Progenitor cell of endocrine pancreas (in vitro differentiated cells): ENCODE results near the gene SF3B5. TPM values are rescaled to one million over a fixed set of nuclear protein-coding genes. Genes with fewer than 3 reads are reported as not detected.
A peak's percentile ranks its signal among the peaks of the same experiment; 100 is the strongest.

Experiments
- DNase-seq: peaks from one replicate; pipeline ENCODE4 v3.0.0; 2021; ENCODE audit warnings: low spot score; ENCODE audit not compliant: unreplicated experiment
- H3K27ac Mint-ChIP-seq: 2 replicates; pipeline ENCODE4 v1.8.0; 2021; ENCODE audit warnings: mild to moderate bottlenecking, moderate library complexity, mixed read lengths
- H3K27me3 Mint-ChIP-seq: 2 replicates; pipeline ENCODE4 v1.8.0; 2021; ENCODE audit warnings: mixed read lengths
- H3K36me3 Mint-ChIP-seq: 2 replicates; pipeline ENCODE4 v1.8.0; 2022; ENCODE audit warnings: mixed read lengths; ENCODE audit not compliant: insufficient read depth
- H3K4me1 Mint-ChIP-seq: 2 replicates; pipeline ENCODE4 v1.8.0; 2021; ENCODE audit warnings: low read depth, mixed read lengths
- H3K4me3 Mint-ChIP-seq: 2 replicates; pipeline ENCODE4 v1.8.0; 2021; ENCODE audit warnings: low read depth, mild to moderate bottlenecking, moderate library complexity, mixed read lengths
- H3K9me3 Mint-ChIP-seq: 2 replicates; pipeline ENCODE4 v1.8.0; 2021; ENCODE audit warnings: low read depth, mixed read lengths
- total RNA-seq: library from RNA; stranded (reverse); gene quantifications from 2 replicates; pipeline ENCODE4 v1.2.1, GENCODE V29; 2021
- TF ChIP-seq, protein P1 (sequence below): fragments of 200-600 bp; sonication (generic); IDR thresholded peaks from one replicate; pipeline ENCODE4 v1.5.0; 2021; ENCODE audit warnings: antibody characterized with exemption, mild to moderate bottlenecking; ENCODE audit not compliant: unreplicated experiment

Gene SF3B5
- total RNA-seq, 1 donor from 2014 or later: 116 TPM

GRCh38 chr6:144098993-144099392 lies 3.6 kb upstream of the SF3B5 start:
- H3K4me1 Mint-ChIP-seq: peaks cover 10% of the 10 kb centered on the region
- H3K27ac Mint-ChIP-seq: no peak overlapping the region
- no peak for DNase-seq
- no peaks in the 10 kb centered on the region for H3K36me3 Mint-ChIP-seq
- no peak overlapping the region for H3K4me3 Mint-ChIP-seq
- H3K9me3 Mint-ChIP-seq: no peaks in the 10 kb centered on the region
- TF ChIP-seq, protein P1, sequence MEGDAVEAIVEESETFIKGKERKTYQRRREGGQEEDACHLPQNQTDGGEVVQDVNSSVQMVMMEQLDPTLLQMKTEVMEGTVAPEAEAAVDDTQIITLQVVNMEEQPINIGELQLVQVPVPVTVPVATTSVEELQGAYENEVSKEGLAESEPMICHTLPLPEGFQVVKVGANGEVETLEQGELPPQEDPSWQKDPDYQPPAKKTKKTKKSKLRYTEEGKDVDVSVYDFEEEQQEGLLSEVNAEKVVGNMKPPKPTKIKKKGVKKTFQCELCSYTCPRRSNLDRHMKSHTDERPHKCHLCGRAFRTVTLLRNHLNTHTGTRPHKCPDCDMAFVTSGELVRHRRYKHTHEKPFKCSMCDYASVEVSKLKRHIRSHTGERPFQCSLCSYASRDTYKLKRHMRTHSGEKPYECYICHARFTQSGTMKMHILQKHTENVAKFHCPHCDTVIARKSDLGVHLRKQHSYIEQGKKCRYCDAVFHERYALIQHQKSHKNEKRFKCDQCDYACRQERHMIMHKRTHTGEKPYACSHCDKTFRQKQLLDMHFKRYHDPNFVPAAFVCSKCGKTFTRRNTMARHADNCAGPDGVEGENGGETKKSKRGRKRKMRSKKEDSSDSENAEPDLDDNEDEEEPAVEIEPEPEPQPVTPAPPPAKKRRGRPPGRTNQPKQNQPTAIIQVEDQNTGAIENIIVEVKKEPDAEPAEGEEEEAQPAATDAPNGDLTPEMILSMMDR: no peak
- H3K27me3 Mint-ChIP-seq: no peaks in the 10 kb centered on the region

DNA sequence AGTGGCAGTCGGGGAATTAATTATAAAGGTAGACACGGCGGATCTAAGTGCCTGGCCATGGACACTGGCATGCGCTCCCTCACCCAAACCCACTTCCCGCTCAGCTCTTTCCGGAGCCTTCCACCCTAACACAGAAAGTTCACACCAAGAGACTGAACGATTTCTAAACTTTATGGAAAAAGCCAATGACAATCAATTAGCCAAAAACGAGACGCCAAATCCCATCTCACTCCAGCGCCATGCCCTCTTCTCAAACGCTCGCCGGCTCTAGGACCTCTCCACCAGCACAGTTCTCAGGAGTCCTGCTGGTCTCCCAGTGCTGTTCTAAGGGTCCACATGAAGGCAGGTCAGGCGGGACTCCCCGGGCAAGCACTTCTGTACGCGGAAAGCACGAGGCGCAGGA lies 641 bp downstream of the SF3B5 start:
- H3K27me3 Mint-ChIP-seq: no peaks in the 10 kb centered on the region
- TF ChIP-seq, protein P1: no peak
- no peaks in the 10 kb centered on the region for H3K36me3 Mint-ChIP-seq
- H3K4me1 Mint-ChIP-seq: peaks cover 14% of the 10 kb centered on the region
- peak overlapping the region; percentile 98 for H3K4me3 Mint-ChIP-seq
- DNase-seq: no peak
- no peaks in the 10 kb centered on the region for H3K9me3 Mint-ChIP-seq
- peak overlapping the region; percentile 99 for H3K27ac Mint-ChIP-seq

- TF ChIP-seq, protein P1: no peak
- H3K27ac Mint-ChIP-seq: no peak overlapping the region
- peak overlapping the region; percentile 98 for H3K4me3 Mint-ChIP-seq
- no peaks in the 10 kb centered on the region for H3K27me3 Mint-ChIP-seq
- no peak for DNase-seq
- peaks cover 14% of the 10 kb centered on the region for H3K4me1 Mint-ChIP-seq
- no peaks in the 10 kb centered on the region for H3K9me3 Mint-ChIP-seq
- no peaks in the 10 kb centered on the region for H3K36me3 Mint-ChIP-seq
Observed at GRCh38 chr6:144093658-144094057, 1.7 kb downstream of the SF3B5 start.

- DNase-seq: no peak
- peaks cover 14% of the 10 kb centered on the region for H3K4me1 Mint-ChIP-seq
- TF ChIP-seq, protein P1: no peak
- no peaks in the 10 kb centered on the region for H3K9me3 Mint-ChIP-seq
- H3K27me3 Mint-ChIP-seq: no peaks in the 10 kb centered on the region
- no peak overlapping the region for H3K27ac Mint-ChIP-seq
- H3K36me3 Mint-ChIP-seq: no peaks in the 10 kb centered on the region
- H3K4me3 Mint-ChIP-seq: peak overlapping the region; percentile 50
Observed at GRCh38 chr6:144093236-144093635, 2.1 kb downstream of the SF3B5 start.

GRCh38 chr6:144090384-144090783 lies 5.0 kb downstream of the SF3B5 start:
- Mint-ChIP-seq H3K27me3 (no peaks in the 10 kb centered on the region), H3K36me3 (no peaks in the 10 kb centered on the region), H3K4me3 (no peak overlapping the region), H3K27ac (no peak overlapping the region), H3K9me3 (no peaks in the 10 kb centered on the region), H3K4me1 (peaks cover 13% of the 10 kb centered on the region)
- TF ChIP-seq, protein P1: no peak
- no peak for DNase-seq
